Nephron progenitor cell (in vitro differentiated cells): ENCODE measurements around the gene CDKN2D.

Source experiments
- DNase-seq: peaks from one replicate; pipeline ENCODE4 v3.0.0; 2021
- H3K27ac Mint-ChIP-seq: 2 replicates; pipeline ENCODE4 v1.8.0; 2021; ENCODE audit warnings: mild to moderate bottlenecking, moderate library complexity, mixed read lengths
- H3K27me3 Mint-ChIP-seq: 2 replicates; pipeline ENCODE4 v1.8.0; 2021; ENCODE audit warnings: mild to moderate bottlenecking, low read depth, mixed read lengths; ENCODE audit not compliant: poor library complexity
- H3K36me3 Mint-ChIP-seq: 2 replicates; pipeline ENCODE4 v1.8.0; 2021; ENCODE audit warnings: low read depth, mixed read lengths
- H3K4me1 Mint-ChIP-seq: 2 replicates; pipeline ENCODE4 v1.8.0; 2021; ENCODE audit warnings: mixed read lengths
- H3K4me3 Mint-ChIP-seq: 2 replicates; pipeline ENCODE4 v1.8.0; 2021; ENCODE audit warnings: mild to moderate bottlenecking, moderate library complexity, mixed read lengths
- H3K9me3 Mint-ChIP-seq: 2 replicates; pipeline ENCODE4 v1.8.0; 2021; ENCODE audit warnings: mild to moderate bottlenecking, moderate library complexity, mixed read lengths
- CTCF ChIP-seq: fragments of 200-600 bp; sonication (generic); IDR thresholded peaks from 2 replicates; pipeline ENCODE4 v1.5.0; 2021; ENCODE audit warnings: antibody characterized with exemption

The CDKN2D gene

DNA sequence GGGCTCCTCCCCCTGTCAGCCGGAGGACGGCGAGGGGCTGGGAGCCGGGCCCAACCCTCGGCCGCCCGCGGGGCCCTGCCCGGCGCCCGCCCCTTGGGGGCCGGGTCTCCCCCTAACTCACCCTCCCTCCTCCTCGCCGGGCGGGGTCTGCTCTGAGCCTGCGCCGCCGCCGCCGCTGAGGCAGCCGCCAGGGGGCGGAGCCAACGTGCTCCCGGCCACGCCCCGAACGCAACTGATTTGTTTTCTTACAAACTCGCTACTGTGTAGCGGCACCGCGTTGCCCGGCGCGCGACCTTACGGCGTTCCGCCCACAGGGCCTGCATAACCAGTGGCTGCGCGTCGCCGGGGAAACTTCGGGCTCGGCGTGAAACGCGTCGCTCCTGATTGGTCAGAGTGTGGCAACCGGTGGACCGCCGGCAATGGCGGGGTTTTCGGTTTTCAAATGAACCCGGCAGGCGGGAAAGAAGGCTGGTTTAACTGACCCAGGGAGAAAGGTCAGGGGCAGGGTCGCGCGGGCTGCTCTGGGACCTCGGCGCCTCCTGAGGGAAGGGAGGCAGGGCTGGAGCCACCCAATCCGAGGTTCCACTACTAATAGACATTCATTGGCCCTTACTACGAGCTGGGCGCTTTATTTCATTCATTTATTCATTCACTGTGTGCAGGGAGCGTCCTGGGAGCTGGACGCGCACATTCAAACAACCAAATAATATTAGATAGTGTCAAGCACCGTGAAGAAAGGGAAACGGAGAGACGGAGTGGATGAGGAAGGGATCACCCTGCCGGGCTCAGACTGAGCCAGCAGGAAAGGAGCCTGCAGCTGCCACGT is at the start of gene CDKN2D:
CDKN2D (minus strand) TSS at position 154 of the 826 bp plus-strand sequence. CDS start 326 bp downstream, outside the sequence.
- peak within 1 kb of the TSS; percentile 98 for H3K27ac Mint-ChIP-seq
- peak; percentile 100 for DNase-seq
- peak within 1 kb of the TSS; percentile 94 for H3K4me3 Mint-ChIP-seq
- no peaks in the 10 kb centered on the region for H3K9me3 Mint-ChIP-seq
- H3K36me3 Mint-ChIP-seq: no peaks in the 10 kb centered on the region
- peaks cover 18% of the 10 kb centered on the region for H3K27me3 Mint-ChIP-seq
- no peak for TF ChIP-seq CTCF
- peaks cover 59% of the 10 kb centered on the region for H3K4me1 Mint-ChIP-seq

GRCh38 chr19:10617409-10618121 is 48.8 kb upstream of the CDKN2D start:
- Mint-ChIP-seq H3K9me3 (peaks cover 3% of the 10 kb centered on the region), H3K27me3 (no peaks in the 10 kb centered on the region), H3K27ac (peak overlapping the region; percentile 46), H3K4me3 (no peak overlapping the region), H3K36me3 (peaks cover 19% of the 10 kb centered on the region), H3K4me1 (peaks cover 32% of the 10 kb centered on the region)
- no peak for TF ChIP-seq CTCF
- no peak for DNase-seq

DNA sequence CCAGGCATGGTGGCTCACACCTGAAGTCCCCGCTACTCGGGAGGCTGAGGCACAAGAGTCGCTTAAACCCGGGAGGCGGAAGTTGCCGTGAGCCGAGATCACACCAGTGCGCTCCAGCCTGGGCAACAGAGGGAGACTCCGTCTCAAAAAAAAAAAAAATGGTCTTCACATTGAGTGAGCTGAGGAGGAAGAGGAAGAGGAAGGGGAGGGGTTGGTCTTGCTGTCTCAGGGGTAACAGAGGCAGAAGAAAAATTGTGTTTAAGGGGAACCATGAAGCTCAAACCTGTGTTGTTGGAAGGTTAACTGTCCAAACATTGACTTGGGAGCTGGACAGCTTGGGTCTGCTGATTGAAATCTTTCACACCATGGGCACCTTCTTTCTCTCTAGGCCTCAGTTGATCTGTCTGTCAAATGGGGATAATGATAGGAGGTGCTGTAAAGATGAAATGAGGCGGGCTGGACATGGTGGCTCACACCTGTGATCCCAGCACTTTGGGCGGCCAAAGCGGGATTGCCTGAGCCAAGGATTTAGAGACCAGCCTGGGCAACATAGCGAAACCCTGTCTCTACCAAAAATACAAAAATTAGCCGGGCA is 46.7 kb upstream of the CDKN2D start:
- H3K27ac Mint-ChIP-seq: no peak overlapping the region
- H3K9me3 Mint-ChIP-seq: peaks cover 3% of the 10 kb centered on the region
- peaks cover 15% of the 10 kb centered on the region for H3K36me3 Mint-ChIP-seq
- H3K27me3 Mint-ChIP-seq: no peaks in the 10 kb centered on the region
- no peak overlapping the region for H3K4me3 Mint-ChIP-seq
- no peak for DNase-seq
- TF ChIP-seq CTCF: no peak
- H3K4me1 Mint-ChIP-seq: peaks cover 21% of the 10 kb centered on the region

- H3K27me3 Mint-ChIP-seq: no peaks in the 10 kb centered on the region
- H3K27ac Mint-ChIP-seq: peak overlapping the region; percentile 89
- peaks cover 16% of the 10 kb centered on the region for H3K4me1 Mint-ChIP-seq
- peaks cover 3% of the 10 kb centered on the region for H3K9me3 Mint-ChIP-seq
- no peak overlapping the region for H3K4me3 Mint-ChIP-seq
- no peak for TF ChIP-seq CTCF
- H3K36me3 Mint-ChIP-seq: peaks cover 15% of the 10 kb centered on the region
- no peak for DNase-seq
Observed at GRCh38 chr19:10612499-10613119, 43.8 kb upstream of the CDKN2D start.

DNA sequence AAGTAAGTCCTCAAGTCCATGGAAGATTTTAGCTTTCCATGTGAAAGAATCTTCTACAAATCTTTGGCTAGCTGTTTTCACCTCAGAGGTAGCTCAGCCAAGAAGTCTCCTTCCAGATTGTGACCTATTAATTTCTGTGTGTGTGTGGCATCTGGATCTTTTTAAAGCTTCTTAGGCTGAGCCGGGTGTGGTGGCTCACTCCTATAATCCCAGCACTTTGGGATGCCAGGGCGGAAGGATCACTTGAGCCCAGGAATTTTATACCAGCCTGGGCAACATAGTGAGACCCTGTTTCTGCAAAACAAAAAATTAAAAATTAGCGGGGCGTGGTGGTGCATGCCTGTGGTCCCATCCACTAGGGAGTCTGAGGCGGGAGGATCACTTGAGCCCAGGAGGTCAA is 43.1 kb upstream of the CDKN2D start:
- Mint-ChIP-seq H3K4me1 (peaks cover 12% of the 10 kb centered on the region), H3K9me3 (peaks cover 3% of the 10 kb centered on the region), H3K36me3 (peaks cover 15% of the 10 kb centered on the region), H3K4me3 (no peak overlapping the region), H3K27ac (no peak overlapping the region), H3K27me3 (no peaks in the 10 kb centered on the region)
- no peak for TF ChIP-seq CTCF
- DNase-seq: no peak
